HG02840 (cell line): Measurements from ENCODE around the gene UQCR11.

Source experiments
- ATAC-seq: cut with Tn5 transposase; IDR thresholded peaks from one replicate; pipeline ENCODE4 v1.9.1; 2021; ENCODE audit warnings: mild to moderate bottlenecking, moderate library complexity, moderate number of reproducible peaks; ENCODE audit not compliant: unreplicated experiment, low FRiP score

The UQCR11 gene

GRCh38 chr19:1572795-1573194 lies 32.5 kb downstream of the UQCR11 start:
- ATAC-seq = no peak

DNA sequence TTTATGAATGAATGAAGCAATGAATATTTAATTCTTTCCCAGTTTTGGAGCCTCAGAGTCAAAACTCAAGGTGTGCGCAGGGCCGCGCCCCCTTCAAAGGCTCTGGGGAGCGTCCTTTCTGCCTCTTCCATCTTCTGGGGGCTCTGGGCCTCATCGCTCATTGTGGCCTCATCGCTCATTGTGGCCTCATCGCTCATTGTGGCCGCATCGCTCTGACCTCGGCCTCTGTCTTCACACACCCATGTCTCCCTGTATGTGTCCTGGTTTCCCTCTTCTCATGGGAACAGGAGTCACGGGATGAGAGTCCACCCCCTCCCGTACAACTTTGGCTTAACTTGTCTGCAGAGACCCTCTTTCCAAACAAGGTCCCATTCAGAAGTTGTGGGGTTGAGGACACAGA lies 33.9 kb downstream of the UQCR11 start:
- no peak for ATAC-seq

DNA sequence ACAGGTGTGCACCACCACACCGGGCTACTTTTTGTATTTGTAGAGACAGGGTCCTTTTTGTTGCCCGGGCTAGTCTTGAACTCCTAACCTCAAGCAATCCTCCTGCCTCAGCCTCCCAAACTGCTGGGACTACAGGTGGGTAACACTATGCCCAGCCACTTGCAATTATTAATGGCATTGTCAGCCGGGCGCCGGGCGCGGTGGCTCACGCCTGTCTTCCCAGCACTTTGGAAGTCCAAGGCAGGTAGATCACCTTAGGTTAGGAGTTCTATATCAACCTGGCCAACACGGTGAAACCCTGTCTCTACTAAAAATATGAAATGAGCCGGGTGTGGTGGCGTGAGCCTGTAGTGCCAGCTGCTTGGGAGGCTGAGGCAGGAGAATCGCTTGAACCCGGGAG lies 34.4 kb downstream of the UQCR11 start:
- no peak for ATAC-seq

- no peak for ATAC-seq
Measured at GRCh38 chr19:1569997-1570396, 35.3 kb downstream of the UQCR11 start.

- no peak for ATAC-seq
Measured at GRCh38 chr19:1568320-1569019, 36.8 kb downstream of the UQCR11 start, which contains the start of gene MEX3D. MEX3D (minus strand) TSS chr19:1568325; CDS start chr19:1568058, 267 bp downstream.

DNA sequence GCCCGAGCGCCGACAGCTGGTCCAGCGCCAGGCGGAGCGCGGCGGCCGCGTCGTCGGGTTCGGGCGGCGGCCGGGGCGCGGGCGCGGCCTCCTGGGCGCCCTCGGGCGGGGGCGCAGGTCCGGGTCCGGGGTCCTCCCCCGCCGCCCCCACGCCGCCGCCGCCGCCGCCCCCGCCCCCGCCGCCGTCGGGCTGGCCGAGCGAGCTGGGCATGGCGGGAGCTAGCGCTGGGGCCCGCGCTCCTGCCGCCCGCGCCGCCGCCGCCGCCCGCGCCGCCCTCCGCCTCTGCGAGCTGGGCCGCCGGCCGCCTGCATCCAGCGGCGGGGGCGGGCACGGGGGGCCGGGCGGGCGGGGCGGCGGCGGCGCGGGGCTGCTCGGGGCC lies 37.4 kb downstream of the UQCR11 start:
- ATAC-seq = no peak

DNA sequence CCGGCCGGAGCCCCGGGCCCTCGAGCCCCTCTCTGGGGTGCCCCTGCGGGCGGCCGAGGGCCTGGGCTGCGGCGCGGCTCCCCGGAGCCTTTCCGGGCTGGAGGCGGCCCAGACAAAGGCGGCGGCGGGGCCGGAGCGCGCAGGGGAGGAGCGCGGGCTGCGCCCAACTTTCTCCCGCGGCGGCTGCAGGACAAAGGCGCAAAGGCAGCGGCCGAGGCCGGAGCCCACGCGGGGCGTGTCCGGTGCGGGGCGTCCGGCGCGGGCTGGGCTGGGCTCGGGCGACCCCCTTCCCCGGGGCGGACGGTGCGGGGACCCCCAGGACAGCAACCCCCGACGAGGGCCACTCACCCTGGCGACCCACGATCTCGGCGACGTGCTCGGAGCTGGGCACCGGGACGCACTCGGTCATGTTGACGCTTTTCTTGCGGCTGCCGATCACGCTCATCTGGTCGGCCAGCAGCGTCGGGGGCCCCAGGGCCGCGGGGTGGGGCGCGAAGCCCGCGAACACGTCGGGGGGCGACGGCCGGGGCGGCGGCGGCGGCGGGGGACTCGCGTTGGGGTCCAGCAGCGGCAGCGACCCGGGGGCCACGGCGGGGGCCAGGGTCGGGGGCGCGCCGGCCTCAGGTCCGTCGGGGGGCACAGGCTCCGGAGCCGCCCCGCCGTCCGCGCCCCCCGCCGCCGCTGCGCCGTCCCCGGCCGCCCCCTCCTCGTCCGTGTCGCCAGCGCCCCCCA lies 38.0 kb downstream of the UQCR11 start:
- ATAC-seq = no peak

GRCh38 chr19:1566392-1567115 lies 38.7 kb downstream of the UQCR11 start:
- no peak for ATAC-seq

DNA sequence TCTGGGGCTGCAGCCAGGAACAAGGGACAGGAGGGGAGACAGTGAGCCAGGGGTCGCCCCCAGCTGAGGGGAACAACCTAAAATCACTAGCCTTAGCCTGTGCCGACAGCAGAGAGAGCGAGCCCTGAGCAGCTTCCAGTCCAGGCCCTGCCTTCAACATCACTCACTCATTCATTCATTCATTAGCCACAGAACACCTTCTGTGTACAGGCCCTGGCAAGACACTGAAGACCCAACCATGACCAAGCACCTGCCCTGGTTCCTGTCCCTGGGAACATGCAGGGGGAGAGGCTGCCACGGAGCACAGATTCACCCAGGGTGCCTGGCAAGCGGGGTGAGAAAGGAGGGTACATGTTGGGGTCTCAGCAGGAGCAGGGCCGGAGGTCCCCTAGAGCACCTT lies 42.0 kb downstream of the UQCR11 start:
- no peak for ATAC-seq

- ATAC-seq = no peak
Measured at GRCh38 chr19:1561236-1561842, 43.9 kb downstream of the UQCR11 start.

- ATAC-seq = no peak
Measured at GRCh38 chr19:1560286-1560882, 44.9 kb downstream of the UQCR11 start.

DNA sequence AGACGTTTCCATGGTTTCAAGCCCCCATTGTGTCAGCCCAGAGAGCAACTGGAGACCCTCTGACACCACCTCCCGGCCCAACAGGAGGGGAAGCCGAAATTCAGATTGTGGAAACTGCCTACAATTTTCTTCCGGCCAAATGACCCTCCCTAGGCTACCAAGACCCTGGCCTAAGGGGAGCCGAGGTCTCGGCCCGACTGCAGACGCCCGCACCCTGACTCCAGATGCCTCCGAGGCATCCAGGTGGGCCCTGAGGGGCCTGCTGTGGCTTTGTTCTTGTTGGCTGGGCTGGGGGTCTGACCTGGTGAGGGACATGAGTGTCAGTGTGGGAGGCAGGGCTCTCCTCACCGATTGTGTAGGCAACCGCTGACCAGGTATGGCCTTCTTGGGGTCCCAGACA lies 46.7 kb downstream of the UQCR11 start:
- no peak for ATAC-seq

DNA sequence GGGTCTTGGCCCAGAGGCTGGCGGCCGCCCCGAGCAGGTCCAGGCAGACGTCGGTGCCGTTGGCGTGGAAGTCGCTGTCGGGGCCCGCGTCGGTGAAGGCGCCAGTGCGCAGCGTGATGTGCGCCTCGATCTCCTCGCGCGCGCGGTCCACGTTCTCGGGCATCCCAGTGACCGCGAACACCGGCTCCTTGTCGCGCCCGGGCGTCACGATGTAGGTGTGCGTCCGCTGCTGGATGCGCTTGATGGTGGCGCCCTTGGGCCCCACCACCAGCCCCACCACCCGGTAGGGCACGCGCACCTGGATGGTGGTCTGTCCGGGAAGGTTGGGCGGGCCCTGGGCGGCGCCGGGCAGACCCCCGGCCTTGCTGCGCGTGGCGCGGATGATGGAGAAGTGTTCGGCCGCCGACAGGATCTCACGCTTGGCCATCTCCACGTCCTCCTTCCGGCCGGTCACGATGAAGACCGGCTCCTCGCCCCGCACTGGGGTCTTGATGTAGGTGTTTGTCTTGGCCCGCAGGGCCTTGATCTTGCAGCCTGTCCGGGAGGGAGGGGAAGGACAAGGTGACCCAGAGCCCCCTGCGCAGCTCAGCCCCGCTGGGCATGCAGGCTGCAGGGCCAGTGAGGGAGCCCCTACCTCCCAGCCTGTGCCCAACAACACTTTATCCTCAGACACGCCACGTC lies 48.7 kb downstream of the UQCR11 start:
- ATAC-seq = no peak

DNA sequence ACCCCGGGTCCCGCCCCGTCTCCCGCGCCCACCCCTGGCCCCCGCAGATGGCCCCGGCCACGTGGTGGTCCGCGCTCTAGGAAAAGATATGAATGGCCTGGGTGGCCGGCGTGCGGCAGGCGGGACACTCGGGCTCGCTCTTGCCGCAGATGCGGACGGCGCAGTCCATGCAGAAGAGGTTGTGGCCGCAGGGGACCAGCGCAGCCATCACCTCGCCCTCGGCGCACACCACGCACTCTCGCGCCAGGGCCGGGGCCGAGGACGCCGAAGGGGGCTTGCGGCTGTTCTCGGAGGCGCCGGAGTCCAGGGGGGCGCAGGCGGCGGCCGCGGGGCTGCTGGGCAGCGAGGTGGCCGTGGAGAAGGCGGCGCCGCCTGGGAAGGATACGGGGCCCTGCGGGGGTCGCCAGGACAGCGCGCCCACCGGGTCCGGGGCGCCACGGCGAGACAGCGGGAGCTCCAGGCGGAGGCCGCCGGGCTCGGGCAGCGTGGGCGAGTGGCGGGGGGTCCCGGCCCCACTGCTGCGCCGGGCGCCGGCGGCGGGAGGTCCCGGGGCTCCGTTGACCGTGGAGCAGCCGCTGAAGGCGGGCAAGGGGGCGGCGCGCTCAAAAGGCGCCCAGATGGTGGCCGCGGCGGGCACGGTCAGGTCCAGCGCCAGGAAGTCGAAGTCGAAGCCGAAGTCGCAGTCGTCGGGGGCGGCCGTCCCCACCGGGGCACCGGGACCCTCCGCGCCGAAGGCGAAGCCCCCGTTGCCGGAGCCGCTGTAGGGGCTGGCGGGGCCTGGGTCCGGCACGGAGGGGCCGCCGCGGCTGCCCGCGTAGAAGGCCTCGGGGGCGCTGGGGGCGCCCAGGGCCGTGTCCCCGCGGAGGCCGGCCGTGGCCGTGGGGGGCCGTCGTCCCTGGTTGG lies 49.5 kb downstream of the UQCR11 start:
- ATAC-seq = no peak

- no peak for ATAC-seq
Measured at GRCh38 chr19:1554968-1555367, 50.3 kb downstream of the UQCR11 start.

DNA sequence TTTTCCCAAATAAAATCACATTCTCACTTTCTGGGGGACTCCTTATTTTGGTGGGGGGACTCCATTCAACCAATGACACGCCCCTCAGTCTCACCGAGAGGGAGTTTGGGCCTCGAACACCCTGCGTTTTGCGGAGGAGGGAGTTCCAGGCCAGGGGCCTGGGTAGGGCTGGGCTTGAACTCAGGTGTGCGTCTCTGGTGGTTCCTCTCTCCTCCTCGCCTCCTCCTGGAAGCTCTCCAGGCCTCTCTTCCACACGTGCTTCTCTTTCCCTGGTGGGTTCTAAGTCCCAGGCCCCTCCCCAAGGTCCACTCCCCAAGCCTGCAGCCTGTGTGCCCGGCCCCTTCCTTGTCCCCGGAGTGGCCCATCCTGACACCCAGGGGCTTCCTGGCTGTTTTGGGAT lies 51.8 kb downstream of the UQCR11 start:
- no peak for ATAC-seq

- ATAC-seq = no peak
Measured at GRCh38 chr19:1551068-1552040, 53.9 kb downstream of the UQCR11 start.
